Measurements from ENCODE around the gene VPS26C.

GRCh38 chr21:37214952-37215351, 52.2 kb downstream of the VPS26C start:
- TF ChIP-seq, protein P1, sequence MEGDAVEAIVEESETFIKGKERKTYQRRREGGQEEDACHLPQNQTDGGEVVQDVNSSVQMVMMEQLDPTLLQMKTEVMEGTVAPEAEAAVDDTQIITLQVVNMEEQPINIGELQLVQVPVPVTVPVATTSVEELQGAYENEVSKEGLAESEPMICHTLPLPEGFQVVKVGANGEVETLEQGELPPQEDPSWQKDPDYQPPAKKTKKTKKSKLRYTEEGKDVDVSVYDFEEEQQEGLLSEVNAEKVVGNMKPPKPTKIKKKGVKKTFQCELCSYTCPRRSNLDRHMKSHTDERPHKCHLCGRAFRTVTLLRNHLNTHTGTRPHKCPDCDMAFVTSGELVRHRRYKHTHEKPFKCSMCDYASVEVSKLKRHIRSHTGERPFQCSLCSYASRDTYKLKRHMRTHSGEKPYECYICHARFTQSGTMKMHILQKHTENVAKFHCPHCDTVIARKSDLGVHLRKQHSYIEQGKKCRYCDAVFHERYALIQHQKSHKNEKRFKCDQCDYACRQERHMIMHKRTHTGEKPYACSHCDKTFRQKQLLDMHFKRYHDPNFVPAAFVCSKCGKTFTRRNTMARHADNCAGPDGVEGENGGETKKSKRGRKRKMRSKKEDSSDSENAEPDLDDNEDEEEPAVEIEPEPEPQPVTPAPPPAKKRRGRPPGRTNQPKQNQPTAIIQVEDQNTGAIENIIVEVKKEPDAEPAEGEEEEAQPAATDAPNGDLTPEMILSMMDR (IDR thresholded peaks at IDR 0.05) = no peak
- TF ChIP-seq EP300 (IDR thresholded peaks at IDR 0.05) = no peak

All from stomach (tissue), 4 donors.